ENCODE measurements around the gene ARHGAP9. TPM values are rescaled to one million over a fixed set of nuclear protein-coding genes. Genes with fewer than 3 reads are reported as not detected.
"Not testable (repeated sequence)": the region's sequence is repeated elsewhere in the genome, so short reads cannot be mapped to it uniquely, and the experiment has no call there.

ARHGAP9 gene
- total RNA-seq, 1 donor from 2014 or later: 102 TPM

- peak overlapping the region; percentile 86 for H3K4me3 Mint-ChIP-seq
- peaks cover 32% of the 10 kb centered on the region for H3K36me3 Mint-ChIP-seq (ENCODE audit: low read depth)
- H3K27ac Mint-ChIP-seq: peak overlapping the region; percentile 100
- no peaks in the 10 kb centered on the region for H3K27me3 Mint-ChIP-seq (ENCODE audit: insufficient read depth)
- intact Hi-C loops (cut with micrococcal nuclease): loop anchor here (1.0 to 5.0 kb wide), 10 partner anchors 26 to 1594 kb away; partner anchors contain the start of genes ATP23, CDK4, CTDSP2 and DCTN2
- DNase-seq (ENCODE audit: low spot score): no peak
- peaks cover 61% of the 10 kb centered on the region for H3K4me1 Mint-ChIP-seq (ENCODE audit: low read depth)
- no peaks in the 10 kb centered on the region for H3K9me3 Mint-ChIP-seq
Measured at GRCh38 chr12:57521525-57522010, 41.9 kb upstream of the ARHGAP9 start.

GRCh38 chr12:57520053-57520818 lies 40.6 kb upstream of the ARHGAP9 start, which contains the start of gene DDIT3:
Gene DDIT3 (minus strand): TSS chr12:57520514. CDS start chr12:57517406, 3,108 bp downstream.
- no peaks in the 10 kb centered on the region for H3K9me3 Mint-ChIP-seq
- DNase-seq (ENCODE audit: low spot score): peak; percentile 99
- H3K4me1 Mint-ChIP-seq (ENCODE audit: low read depth): peaks cover 62% of the 10 kb centered on the region
- H3K4me3 Mint-ChIP-seq: peak within 1 kb of the TSS; percentile 97
- no peaks in the 10 kb centered on the region for H3K27me3 Mint-ChIP-seq (ENCODE audit: insufficient read depth)
- peak within 1 kb of the TSS; percentile 100 for H3K27ac Mint-ChIP-seq
- intact Hi-C loops (cut with micrococcal nuclease): loop anchor here (1.0 to 5.0 kb wide), 9 partner anchors 32 to 1593 kb away; partner anchors contain the start of genes ARHGAP9, CTDSP2, GLI1 and MARS1
- peaks cover 43% of the 10 kb centered on the region for H3K36me3 Mint-ChIP-seq (ENCODE audit: low read depth)

GRCh38 chr12:57519796-57520052 lies 40.1 kb upstream of the ARHGAP9 start:
- no peak for DNase-seq (ENCODE audit: low spot score)
- Mint-ChIP-seq H3K27ac (peak overlapping the region; percentile 100), H3K36me3 (ENCODE audit: low read depth) (peaks cover 47% of the 10 kb centered on the region), H3K9me3 (no peaks in the 10 kb centered on the region), H3K4me3 (peak overlapping the region; percentile 97), H3K4me1 (ENCODE audit: low read depth) (peaks cover 62% of the 10 kb centered on the region), H3K27me3 (ENCODE audit: insufficient read depth) (no peaks in the 10 kb centered on the region)
- intact Hi-C loops (cut with micrococcal nuclease): loop anchor here (1.0 to 5.0 kb wide), 9 partner anchors 31 to 1592 kb away; partner anchors contain the start of genes ARHGAP9, CTDSP2, GLI1 and MARS1

GRCh38 chr12:57518920-57519795 lies 39.5 kb upstream of the ARHGAP9 start:
- DNase-seq (ENCODE audit: low spot score): no peak
- H3K4me1 Mint-ChIP-seq (ENCODE audit: low read depth): peaks cover 57% of the 10 kb centered on the region
- H3K27ac Mint-ChIP-seq: peak overlapping the region; percentile 100
- intact Hi-C loops (cut with micrococcal nuclease): no loop called here
- no peaks in the 10 kb centered on the region for H3K9me3 Mint-ChIP-seq
- H3K27me3 Mint-ChIP-seq (ENCODE audit: insufficient read depth): no peaks in the 10 kb centered on the region
- H3K4me3 Mint-ChIP-seq: peak overlapping the region; percentile 97
- peaks cover 50% of the 10 kb centered on the region for H3K36me3 Mint-ChIP-seq (ENCODE audit: low read depth)

GRCh38 chr12:57518176-57518919 lies 38.7 kb upstream of the ARHGAP9 start:
- H3K4me3 Mint-ChIP-seq: peak overlapping the region; percentile 97
- intact Hi-C loops (cut with micrococcal nuclease): no loop called here
- peaks cover 50% of the 10 kb centered on the region for H3K36me3 Mint-ChIP-seq (ENCODE audit: low read depth)

GRCh38 chr12:57517718-57518117 lies 38.1 kb upstream of the ARHGAP9 start:
- H3K36me3 Mint-ChIP-seq (ENCODE audit: low read depth): peaks cover 56% of the 10 kb centered on the region
- not testable (repeated sequence) for H3K27me3 Mint-ChIP-seq (ENCODE audit: insufficient read depth)

More at GRCh38 chr12:57518176-57518919, 38.7 kb upstream of the ARHGAP9 start:
- H3K27ac Mint-ChIP-seq: no peak overlapping the region
- DNase-seq (ENCODE audit: low spot score): no peak
- peaks cover 50% of the 10 kb centered on the region for H3K4me1 Mint-ChIP-seq (ENCODE audit: low read depth)
- no peaks in the 10 kb centered on the region for H3K9me3 Mint-ChIP-seq
- no peaks in the 10 kb centered on the region for H3K27me3 Mint-ChIP-seq (ENCODE audit: insufficient read depth)

GRCh38 chr12:57517187-57517586 lies 37.5 kb upstream of the ARHGAP9 start:
- Mint-ChIP-seq H3K4me1 (ENCODE audit: low read depth) (peaks cover 57% of the 10 kb centered on the region), H3K27ac (peak overlapping the region; percentile 67), H3K4me3 (peak overlapping the region; percentile 19), H3K36me3 (ENCODE audit: low read depth) (peaks cover 62% of the 10 kb centered on the region), H3K27me3 (ENCODE audit: insufficient read depth) (no peaks in the 10 kb centered on the region), H3K9me3 (no peaks in the 10 kb centered on the region)
- DNase-seq (ENCODE audit: low spot score): no peak
- intact Hi-C loops (cut with micrococcal nuclease): no loop called here

More at GRCh38 chr12:57517718-57518117, 38.1 kb upstream of the ARHGAP9 start:
- H3K9me3 Mint-ChIP-seq; DNase-seq (ENCODE audit: low spot score); intact Hi-C loops (cut with micrococcal nuclease): not testable (repeated sequence)
- H3K27ac Mint-ChIP-seq: peak overlapping the region; percentile 67
- peaks cover 53% of the 10 kb centered on the region for H3K4me1 Mint-ChIP-seq (ENCODE audit: low read depth)
- peak overlapping the region; percentile 22 for H3K4me3 Mint-ChIP-seq

GRCh38 chr12:57516617-57517153 lies 37.0 kb upstream of the ARHGAP9 start:
- no peak overlapping the region for H3K4me3 Mint-ChIP-seq
- no peaks in the 10 kb centered on the region for H3K9me3 Mint-ChIP-seq
- peaks cover 66% of the 10 kb centered on the region for H3K36me3 Mint-ChIP-seq (ENCODE audit: low read depth)
- peak overlapping the region; percentile 67 for H3K27ac Mint-ChIP-seq
- no peaks in the 10 kb centered on the region for H3K27me3 Mint-ChIP-seq (ENCODE audit: insufficient read depth)
- no peak for DNase-seq (ENCODE audit: low spot score)
- peaks cover 57% of the 10 kb centered on the region for H3K4me1 Mint-ChIP-seq (ENCODE audit: low read depth)
- intact Hi-C loops (cut with micrococcal nuclease): no loop called here

GRCh38 chr12:57515934-57516541 lies 36.4 kb upstream of the ARHGAP9 start:
- Mint-ChIP-seq H3K36me3 (ENCODE audit: low read depth) (peaks cover 72% of the 10 kb centered on the region), H3K27ac (no peak overlapping the region), H3K4me3 (no peak overlapping the region), H3K9me3 (no peaks in the 10 kb centered on the region), H3K4me1 (ENCODE audit: low read depth) (peaks cover 55% of the 10 kb centered on the region), H3K27me3 (ENCODE audit: insufficient read depth) (no peaks in the 10 kb centered on the region)
- intact Hi-C loops (cut with micrococcal nuclease): no loop called here
- DNase-seq (ENCODE audit: low spot score): no peak

GRCh38 chr12:57515408-57515933 lies 35.8 kb upstream of the ARHGAP9 start:
- H3K36me3 Mint-ChIP-seq (ENCODE audit: low read depth): peaks cover 72% of the 10 kb centered on the region
- no peak overlapping the region for H3K27ac Mint-ChIP-seq
- H3K9me3 Mint-ChIP-seq: no peaks in the 10 kb centered on the region
- no peaks in the 10 kb centered on the region for H3K27me3 Mint-ChIP-seq (ENCODE audit: insufficient read depth)
- H3K4me3 Mint-ChIP-seq: no peak overlapping the region
- peaks cover 52% of the 10 kb centered on the region for H3K4me1 Mint-ChIP-seq (ENCODE audit: low read depth)
- intact Hi-C loops (cut with micrococcal nuclease): no loop called here
- no peak for DNase-seq (ENCODE audit: low spot score)

- Mint-ChIP-seq H3K4me1 (ENCODE audit: low read depth) (peaks cover 52% of the 10 kb centered on the region), H3K27me3 (ENCODE audit: insufficient read depth) (no peaks in the 10 kb centered on the region), H3K36me3 (ENCODE audit: low read depth) (peaks cover 71% of the 10 kb centered on the region), H3K27ac (peak overlapping the region; percentile 40), H3K4me3 (no peak overlapping the region), H3K9me3 (no peaks in the 10 kb centered on the region)
- no peak for DNase-seq (ENCODE audit: low spot score)
- intact Hi-C loops (cut with micrococcal nuclease): no loop called here
Measured at GRCh38 chr12:57514720-57515407, 35.2 kb upstream of the ARHGAP9 start.
